MG63 (cell line): ENCODE results near the gene GPR162. TPM values are rescaled to one million over a fixed set of nuclear protein-coding genes. Genes with fewer than 3 reads are reported as not detected.
"Not testable (repeated sequence)": the region's sequence is repeated elsewhere in the genome, so short reads cannot be mapped to it uniquely, and the experiment has no call there.

ENCODE experiments used
- DNase-seq: peaks from one replicate; pipeline ENCODE4 v3.0.0-alpha.2; 2020
- H3K27me3 ChIP-seq: fragments of 250-450 bp; sonication (Bioruptor Pico); 2 replicates; pipeline ENCODE4 v1.5.1; 2020; ENCODE audit warnings: mild to moderate bottlenecking, moderate library complexity
- H3K36me3 ChIP-seq: fragments of 250-450 bp; sonication (Bioruptor Pico); 2 replicates; pipeline ENCODE4 v1.5.1; 2020; ENCODE audit warnings: mild to moderate bottlenecking, moderate library complexity
- H3K4me3 ChIP-seq: fragments of 250-450 bp; sonication (Bioruptor Pico); 2 replicates; pipeline ENCODE4 v1.5.1; 2020; ENCODE audit warnings: mild to moderate bottlenecking, moderate library complexity
- H3K9me3 ChIP-seq: fragments of 250-450 bp; sonication (Bioruptor Pico); 2 replicates; pipeline ENCODE4 v1.5.1; 2020; ENCODE audit warnings: mild to moderate bottlenecking, moderate library complexity
- total RNA-seq: library from RNA; depleted of rRNA; stranded (reverse); fragments of >200 nt; shearing (Covaris generic); gene quantifications from 2 replicates; pipeline ENCODE4 v1.2.3, GENCODE V29; 2014; ENCODE audit warnings: low replicate concordance; rRNA removed

GPR162 gene
- total RNA-seq, 1 experiment from 2014 or later: not detected

DNA sequence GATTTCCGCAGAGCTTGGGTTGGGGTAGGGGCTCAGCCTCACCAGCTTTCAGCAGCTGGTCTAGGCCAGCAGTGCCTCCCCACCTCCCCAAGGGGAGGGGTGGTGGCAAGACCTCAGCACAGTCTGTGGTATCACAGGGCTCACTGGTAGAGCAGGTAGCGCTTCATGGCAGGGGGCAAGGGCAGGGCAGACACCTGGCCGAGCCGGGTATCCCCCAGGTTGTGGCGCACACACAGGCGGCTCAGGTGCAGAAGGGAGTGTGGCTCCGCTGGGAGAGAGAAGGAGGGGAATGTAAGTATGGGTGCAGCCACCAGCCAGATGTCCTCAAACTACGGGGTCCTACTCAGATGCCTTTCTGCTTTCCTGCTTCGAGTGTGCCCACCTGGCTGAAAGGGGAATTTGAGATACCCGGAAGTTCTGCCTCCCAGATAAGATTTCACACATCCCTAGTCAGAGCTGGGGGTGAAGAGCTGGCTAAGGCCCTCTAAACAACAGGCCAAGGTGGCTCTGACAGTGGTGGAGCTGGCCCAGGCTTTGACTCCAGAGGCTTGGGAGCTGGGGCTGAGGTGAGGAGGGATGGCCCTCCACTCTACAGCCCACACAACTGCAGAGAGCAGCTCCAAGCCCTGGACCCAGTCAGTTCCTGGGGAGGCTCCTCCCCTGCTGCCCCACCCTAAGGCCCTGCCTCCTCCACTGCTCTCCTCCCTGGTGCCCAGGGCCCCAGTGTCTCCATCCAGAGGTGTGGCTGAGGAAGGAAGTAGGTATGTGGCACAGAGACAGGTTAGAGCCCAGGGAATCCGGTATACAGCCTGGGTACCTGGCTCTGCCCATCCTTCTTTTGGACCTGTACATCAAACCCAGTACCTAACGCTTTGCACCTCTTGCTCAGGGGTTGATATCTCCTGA is 49.7 kb downstream of the GPR162 start:
- Histone ChIP-seq H3K4me3 (peak overlapping the region; percentile 92), H3K27me3 (no peaks in the 10 kb centered on the region), H3K36me3 (peaks cover 49% of the 10 kb centered on the region), H3K9me3 (no peaks in the 10 kb centered on the region)
- DNase-seq: peak; percentile 62

DNA sequence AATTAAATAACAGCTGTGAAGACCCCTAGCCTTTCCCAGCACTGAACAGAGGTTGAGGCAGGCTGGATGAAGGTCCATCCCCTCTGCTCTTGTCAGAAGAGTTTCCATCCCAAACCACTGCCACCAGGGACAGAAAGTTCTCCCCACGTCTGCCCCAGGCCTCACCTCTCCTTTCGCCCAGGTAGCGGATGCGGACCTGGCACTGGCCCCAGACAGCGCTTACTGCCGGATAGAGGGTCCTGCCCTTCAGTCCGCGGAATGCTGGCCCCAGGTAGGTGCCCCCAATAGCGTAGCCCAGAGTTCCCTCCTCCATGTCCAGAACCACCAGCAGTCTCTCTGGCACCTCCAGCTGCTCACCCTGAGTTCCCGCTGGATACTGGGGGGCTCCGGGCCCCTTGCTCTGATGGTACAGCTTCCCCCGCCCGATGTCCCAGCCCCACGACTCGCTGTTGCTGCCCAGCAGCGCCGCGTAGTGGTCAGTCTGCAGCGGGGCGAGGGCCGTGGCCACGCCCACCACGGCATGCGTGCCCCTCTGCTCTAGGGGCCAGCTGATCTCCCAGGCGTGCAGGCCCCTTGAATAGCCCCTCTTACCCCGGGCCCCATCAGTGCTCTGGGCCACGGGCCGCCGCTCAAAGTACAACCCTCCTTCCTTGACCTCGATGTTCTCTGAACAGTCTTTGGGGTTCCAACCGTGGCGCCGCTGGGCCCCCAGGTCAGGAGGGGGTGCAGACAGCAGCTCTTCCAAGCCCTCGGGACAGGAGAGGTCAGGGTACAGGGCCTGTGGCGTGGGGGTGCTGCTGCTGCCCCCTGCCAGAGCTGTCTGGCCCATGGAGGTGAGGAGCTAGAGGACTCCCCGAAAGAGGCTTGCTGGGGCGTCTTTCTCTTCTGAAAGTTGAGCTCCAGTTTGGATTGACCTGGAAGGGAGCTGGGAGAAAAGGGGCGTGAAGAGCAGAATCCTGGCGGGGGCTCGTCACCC is 50.7 kb downstream of the GPR162 start:
- peak; percentile 81 for DNase-seq
- Histone ChIP-seq H3K4me3 (peak overlapping the region; percentile 92), H3K9me3 (no peaks in the 10 kb centered on the region), H3K36me3 (peaks cover 48% of the 10 kb centered on the region), H3K27me3 (no peaks in the 10 kb centered on the region)

DNA sequence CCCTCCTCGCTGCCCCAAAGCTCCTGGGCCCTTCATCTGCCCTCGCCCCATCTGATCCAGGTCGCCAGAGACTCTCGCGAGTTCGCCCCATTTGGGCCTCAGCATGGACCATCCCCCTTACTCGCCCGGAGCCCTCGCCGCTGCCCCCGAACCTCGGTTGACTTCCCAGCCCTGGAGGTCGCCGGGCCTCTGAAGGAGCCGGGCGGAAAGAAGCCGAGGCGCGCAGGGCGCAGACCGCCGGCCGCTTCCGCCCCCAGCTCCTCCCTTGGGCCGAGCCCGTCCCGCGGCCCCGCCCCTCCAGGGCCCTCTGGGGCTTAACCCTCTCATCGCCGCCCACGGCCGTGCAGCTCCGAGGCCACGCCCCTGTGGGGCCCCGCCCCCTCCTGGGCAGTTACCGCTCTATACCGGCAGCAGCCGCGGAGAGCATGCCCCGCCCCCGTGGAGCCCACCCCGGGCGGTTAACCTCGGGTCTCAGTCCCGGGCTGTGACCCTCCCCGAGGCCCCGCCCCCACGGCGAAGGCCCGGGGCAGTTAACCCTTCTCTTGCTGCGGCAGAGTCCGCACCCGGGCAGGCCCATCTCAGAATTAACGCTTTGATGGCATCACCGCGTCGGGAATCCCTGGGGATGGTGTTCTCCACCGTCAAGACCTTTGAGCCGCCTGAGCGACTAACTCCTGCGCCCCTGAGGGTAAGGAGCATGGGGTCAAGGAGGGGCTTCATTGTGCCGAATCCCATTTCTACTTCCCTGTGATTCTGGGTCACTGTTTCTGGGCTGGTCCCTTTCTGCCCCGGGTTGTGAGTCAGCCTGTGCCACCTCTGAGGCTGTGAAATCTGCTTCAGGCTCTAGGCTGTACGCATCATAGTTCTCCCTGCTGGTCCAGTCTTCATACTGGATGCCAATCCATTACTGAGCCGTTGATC is 51.7 kb downstream of the GPR162 start, which contains the start of gene SPSB2:
Gene SPSB2 (minus strand): TSS at position 210 of the 921 bp plus-strand sequence. CDS start 402 bp downstream, outside the sequence.
- peak; percentile 98 for DNase-seq
- H3K4me3 ChIP-seq: peak within 1 kb of the TSS; percentile 92
- no peaks in the 10 kb centered on the region for H3K27me3 ChIP-seq
- H3K36me3 ChIP-seq: peaks cover 41% of the 10 kb centered on the region
- no peaks in the 10 kb centered on the region for H3K9me3 ChIP-seq

DNA sequence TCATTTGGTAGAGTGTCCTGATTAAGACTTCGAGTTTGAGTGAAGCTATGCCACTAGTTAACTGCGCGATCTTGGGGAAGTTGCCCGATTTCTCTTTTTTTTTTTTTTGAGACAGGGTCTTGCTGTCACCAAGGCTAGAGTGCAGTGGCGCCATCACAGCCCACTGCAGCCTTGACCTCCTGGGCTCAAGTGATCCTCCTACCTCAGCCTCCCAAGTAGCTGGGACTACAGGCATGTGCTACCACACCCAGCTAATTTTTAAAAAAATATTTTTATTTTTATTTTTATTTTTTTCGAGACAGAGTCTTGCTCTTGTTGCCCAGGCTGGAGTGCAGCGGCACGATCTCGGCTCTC is 52.4 kb downstream of the GPR162 start:
- not testable (repeated sequence) for DNase-seq, H3K27me3 ChIP-seq, H3K9me3 ChIP-seq
- H3K4me3 ChIP-seq: peak overlapping the region; percentile 92
- peaks cover 36% of the 10 kb centered on the region for H3K36me3 ChIP-seq

Other genes with a start within 250 kb of the GPR162 start
- 155 and 166 TPM in 2 replicates for gene CHD4, start 214.4 kb upstream of the GPR162 start, total RNA-seq
- 0.03 TPM in 1 of 2 replicates, not detected in the other for gene LPAR5, start 185.9 kb upstream of the GPR162 start, total RNA-seq
- gene ACRBP, start 174.4 kb upstream of the GPR162 start, total RNA-seq: not detected in 2 replicates
- 30.1 and 33.1 TPM in 2 replicates for gene ING4, start 158.7 kb upstream of the GPR162 start, total RNA-seq
- gene ZNF384, start 132.4 kb upstream of the GPR162 start, total RNA-seq: 9.3 and 21.9 TPM in 2 replicates
- gene PIANP, start 121.0 kb upstream of the GPR162 start, total RNA-seq: not detected in 2 replicates
- 91.3 and 125 TPM in 2 replicates for gene COPS7A, start 97.8 kb upstream of the GPR162 start, total RNA-seq
- gene MLF2, start 68.7 kb upstream of the GPR162 start, total RNA-seq: 178 and 274 TPM in 2 replicates
- 272 and 328 TPM in 2 replicates for gene PTMS, start 55.5 kb upstream of the GPR162 start, total RNA-seq
- gene LAG3, start 49.3 kb upstream of the GPR162 start, total RNA-seq: 0.17 TPM in 1 of 2 replicates, not detected in the other
- gene CD4, start 32.3 kb upstream of the GPR162 start, total RNA-seq: not detected in 2 replicates
- gene P3H3, start 6.6 kb downstream of the GPR162 start, total RNA-seq: 19.4 and 45.6 TPM in 2 replicates
- 0.43 TPM in 1 of 2 replicates, not detected in the other for gene GNB3, start 19.1 kb downstream of the GPR162 start, total RNA-seq
- 29.8 and 110 TPM in 2 replicates for gene CDCA3, start 29.5 kb downstream of the GPR162 start, total RNA-seq
- 104 and 143 TPM in 2 replicates for gene USP5, start 30.3 kb downstream of the GPR162 start, total RNA-seq
- 1,500 and 1,845 TPM in 2 replicates for gene TPI1, start 45.7 kb downstream of the GPR162 start, total RNA-seq
- 11.4 and 19.9 TPM in 2 replicates for gene SPSB2, start 51.5 kb downstream of the GPR162 start, total RNA-seq
- gene LRRC23, start 83.0 kb downstream of the GPR162 start, total RNA-seq: 2.7 and 49.9 TPM in 2 replicates
- gene ENO2, start 92.8 kb downstream of the GPR162 start, total RNA-seq: 5.6 and 11.9 TPM in 2 replicates
- gene ATN1, start 106.1 kb downstream of the GPR162 start, total RNA-seq: 2.8 and 5.0 TPM in 2 replicates
- not detected in 2 replicates for gene RNU7-1, start 122.0 kb downstream of the GPR162 start, total RNA-seq
- 136 and 311 TPM in 2 replicates for gene C12orf57, start 122.2 kb downstream of the GPR162 start, total RNA-seq
- not detected in 2 replicates for gene PTPN6, start 129.5 kb downstream of the GPR162 start, total RNA-seq
- gene PHB2, start 148.8 kb downstream of the GPR162 start, total RNA-seq: 349 and 524 TPM in 2 replicates
- 23.5 and 56.5 TPM in 2 replicates for gene EMG1, start 149.1 kb downstream of the GPR162 start, total RNA-seq
- 7.8 and 14.3 TPM in 2 replicates for gene LPCAT3, start 196.7 kb downstream of the GPR162 start, total RNA-seq
- 21.2 and 32.6 TPM in 2 replicates for gene C1S, start 238.9 kb downstream of the GPR162 start, total RNA-seq